Skin of body (tissue), 2 donors: ENCODE data around the gene METTL1. TPM values are rescaled to one million over a fixed set of nuclear protein-coding genes. Genes with fewer than 3 reads are reported as not detected.
"Not testable (repeated sequence)": the region's sequence is repeated elsewhere in the genome, so short reads cannot be mapped to it uniquely, and the experiment has no call there.

Source experiments
- DNase-seq: peaks from one replicate; lab custom pipeline; 2025; lab: John Stamatoyannopoulos, UW
- total RNA-seq: library from RNA; depleted of rRNA; stranded (reverse); fragments of >200 nt; gene quantifications from one replicate; pipeline ENCODE4 v1.2.3, GENCODE V29; 2014

The METTL1 gene
- total RNA-seq: 9.0 TPM

- peak; percentile 98 for DNase-seq
These were observed at the start of gene METTL1 for GRCh38 chr12:57771873-57772428. TSS of gene METTL1 (minus strand) at chr12:57772105. CDS start at chr12:57772083, 22 bp downstream.

- DNase-seq: not testable (repeated sequence)
These were observed 49.1 kb upstream of the METTL1 start for GRCh38 chr12:57821015-57821414.

GRCh38 chr12:57820119-57820518 is 48.2 kb upstream of the METTL1 start:
- not testable (repeated sequence) for DNase-seq

GRCh38 chr12:57817990-57818331 is 46.1 kb upstream of the METTL1 start:
- not testable (repeated sequence) for DNase-seq

GRCh38 chr12:57817261-57817989 is 45.5 kb upstream of the METTL1 start:
- no peak for DNase-seq

- peak; percentile 10 for DNase-seq
These were observed 44.9 kb upstream of the METTL1 start for GRCh38 chr12:57816855-57817151.

GRCh38 chr12:57816001-57816854 is 44.3 kb upstream of the METTL1 start:
- DNase-seq: no peak

GRCh38 chr12:57815177-57816000 is 43.5 kb upstream of the METTL1 start:
- DNase-seq: no peak

GRCh38 chr12:57813971-57814772 is 42.3 kb upstream of the METTL1 start:
- DNase-seq: no peak

GRCh38 chr12:57813111-57813970 is 41.4 kb upstream of the METTL1 start:
- no peak for DNase-seq

GRCh38 chr12:57811028-57811755 is 39.3 kb upstream of the METTL1 start:
- DNase-seq: no peak

GRCh38 chr12:57810450-57810849 is 38.5 kb upstream of the METTL1 start:
- DNase-seq: no peak

- no peak for DNase-seq
These were observed 37.5 kb upstream of the METTL1 start for GRCh38 chr12:57809425-57809824.

GRCh38 chr12:57808351-57808750 is 36.4 kb upstream of the METTL1 start:
- no peak for DNase-seq

GRCh38 chr12:57807285-57807684 is 35.4 kb upstream of the METTL1 start:
- no peak for DNase-seq

- DNase-seq: no peak
These were observed 34.8 kb upstream of the METTL1 start for GRCh38 chr12:57806677-57807076.

GRCh38 chr12:57803319-57803893 is 31.5 kb upstream of the METTL1 start:
- no peak for DNase-seq

- DNase-seq: no peak
These were observed 30.7 kb upstream of the METTL1 start for GRCh38 chr12:57802607-57803006.

- DNase-seq: no peak
These were observed 29.1 kb upstream of the METTL1 start for GRCh38 chr12:57800965-57801364.
